Measurements from ENCODE around the gene ZNF335.
A peak's percentile ranks its signal among the peaks of the same experiment; 100 is the strongest.

Gene ZNF335

GRCh38 chr20:45964006-45964400 lies 8.0 kb downstream of the ZNF335 start:
- TF ChIP-seq EZH2phosphoT487 (IDR thresholded peaks at IDR 0.05; ENCODE audit: borderline replicate concordance) (no peak), CTCF (conservative IDR thresholded peaks at IDR 0.05; ENCODE audit: low read length) (no peak)
- H3F3A ChIP-seq (ENCODE audit: low read depth): no peaks in the 10 kb centered on the region
- H4K20me1 ChIP-seq (ENCODE audit: insufficient read depth, low read length, poor library complexity, severe bottlenecking): no peaks in the 10 kb centered on the region
- no peak overlapping the region for H3K4me3 ChIP-seq (ENCODE audit: low read length, poor library complexity, severe bottlenecking)
- no peaks in the 10 kb centered on the region for H3K9me3 ChIP-seq (ENCODE audit: insufficient read depth, low read depth, low read length)
- no peak overlapping the region for H3K9ac ChIP-seq (ENCODE audit: low read depth, low read length, poor library complexity, severe bottlenecking)
- no peaks in the 10 kb centered on the region for H3K9me2 ChIP-seq (replicated peaks; ENCODE audit: low read depth, low read length)
- H3K27me3 ChIP-seq (ENCODE audit: insufficient read depth, low read length, poor library complexity, severe bottlenecking): no peaks in the 10 kb centered on the region
- peaks cover 8% of the 10 kb centered on the region; the same call in 1 of the 2 replicates for H3K79me2 ChIP-seq (ENCODE audit: insufficient read depth, low read length)
- no peak overlapping the region for H3K4me2 ChIP-seq (ENCODE audit: low read depth, low read length, poor library complexity, severe bottlenecking)
- H3K36me3 ChIP-seq (ENCODE audit: insufficient read depth, low read length): peaks cover 54% of the 10 kb centered on the region; the same call in 1 of the 2 replicates
- H2AFZ ChIP-seq (ENCODE audit: low read length): no peak overlapping the region
- H3K4me1 ChIP-seq (ENCODE audit: insufficient read depth, low read length, poor library complexity, severe bottlenecking): no peaks in the 10 kb centered on the region

GRCh38 chr20:45963059-45964005 lies 8.7 kb downstream of the ZNF335 start:
- H3K79me2 ChIP-seq (ENCODE audit: insufficient read depth, low read length): peaks cover under 1% of the 10 kb centered on the region; the same call in 1 of the 2 replicates
- H3K4me3 ChIP-seq (ENCODE audit: low read length, poor library complexity, severe bottlenecking): no peak overlapping the region
- H4K20me1 ChIP-seq (ENCODE audit: insufficient read depth, low read length, poor library complexity, severe bottlenecking): no peaks in the 10 kb centered on the region
- H3K9ac ChIP-seq (ENCODE audit: low read depth, low read length, poor library complexity, severe bottlenecking): no peak overlapping the region
- no peak overlapping the region for H3K4me2 ChIP-seq (ENCODE audit: low read depth, low read length, poor library complexity, severe bottlenecking)
- H3K36me3 ChIP-seq (ENCODE audit: insufficient read depth, low read length): peaks cover 56% of the 10 kb centered on the region; the same call in 1 of the 2 replicates
- H2AFZ ChIP-seq (ENCODE audit: low read length): no peak overlapping the region
- no peaks in the 10 kb centered on the region for H3K9me3 ChIP-seq (ENCODE audit: insufficient read depth, low read depth, low read length)
- no peaks in the 10 kb centered on the region for H3F3A ChIP-seq (ENCODE audit: low read depth)
- no peaks in the 10 kb centered on the region for H3K27me3 ChIP-seq (ENCODE audit: insufficient read depth, low read length, poor library complexity, severe bottlenecking)
- no peaks in the 10 kb centered on the region for H3K4me1 ChIP-seq (ENCODE audit: insufficient read depth, low read length, poor library complexity, severe bottlenecking)
- H3K9me2 ChIP-seq (replicated peaks; ENCODE audit: low read depth, low read length): no peaks in the 10 kb centered on the region
- TF ChIP-seq EZH2phosphoT487 (IDR thresholded peaks at IDR 0.05; ENCODE audit: borderline replicate concordance) (no peak), CTCF (conservative IDR thresholded peaks at IDR 0.05; ENCODE audit: low read length) (peak; percentile 49)

GRCh38 chr20:45962031-45962755 lies 9.8 kb downstream of the ZNF335 start:
- Histone ChIP-seq H3K4me3 (ENCODE audit: low read length, poor library complexity, severe bottlenecking) (no peak overlapping the region), H3K9me2 (replicated peaks; ENCODE audit: low read depth, low read length) (no peaks in the 10 kb centered on the region), H3K79me2 (ENCODE audit: insufficient read depth, low read length) (no peaks in the 10 kb centered on the region), H2AFZ (ENCODE audit: low read length) (no peak overlapping the region), H3K4me2 (ENCODE audit: low read depth, low read length, poor library complexity, severe bottlenecking) (no peak overlapping the region), H3K27me3 (ENCODE audit: insufficient read depth, low read length, poor library complexity, severe bottlenecking) (no peaks in the 10 kb centered on the region), H3K9me3 (ENCODE audit: insufficient read depth, low read depth, low read length) (no peaks in the 10 kb centered on the region), H3K4me1 (ENCODE audit: insufficient read depth, low read length, poor library complexity, severe bottlenecking) (no peaks in the 10 kb centered on the region), H3F3A (ENCODE audit: low read depth) (no peaks in the 10 kb centered on the region), H3K9ac (ENCODE audit: low read depth, low read length, poor library complexity, severe bottlenecking) (no peak overlapping the region), H4K20me1 (ENCODE audit: insufficient read depth, low read length, poor library complexity, severe bottlenecking) (no peaks in the 10 kb centered on the region), H3K36me3 (ENCODE audit: insufficient read depth, low read length) (peaks cover 57% of the 10 kb centered on the region; the same call in 1 of the 2 replicates)
- TF ChIP-seq CTCF (conservative IDR thresholded peaks at IDR 0.05; ENCODE audit: low read length) (no peak), EZH2phosphoT487 (IDR thresholded peaks at IDR 0.05; ENCODE audit: borderline replicate concordance) (no peak)

Data from Loucy (cell line).